ENCODE measurements around the gene SPR. TPM values are rescaled to one million over a fixed set of nuclear protein-coding genes. Genes with fewer than 3 reads are reported as not detected.

SPR gene
- polyA plus RNA-seq, 3 donors = 8.9 to 10.8 (median 10.1) TPM

- DNase-seq (ENCODE audit: extremely low read depth in 1 of 11, low read depth in 9 of 11, low spot score in 4 of 11) = no peak
Measured at GRCh38 chr2:72871880-72872279, 15.3 kb upstream of the SPR start.

GRCh38 chr2:72883356-72883962 is 3.7 kb upstream of the SPR start:
- peak in 8 of 11 donors; percentile 44 to 75 (median 59) for DNase-seq (ENCODE audit: extremely low read depth in 1 of 11, low read depth in 9 of 11, low spot score in 4 of 11)

GRCh38 chr2:72886505-72887031 is 640 bp upstream of the SPR start:
- no peak for DNase-seq (ENCODE audit: extremely low read depth in 1 of 11, low read depth in 9 of 11, low spot score in 4 of 11)

GRCh38 chr2:72887740-72888437 is 681 bp downstream of the SPR start:
- peak; percentile 52 to 89 (median 80) for DNase-seq (ENCODE audit: extremely low read depth in 1 of 11, low read depth in 9 of 11, low spot score in 4 of 11)

GRCh38 chr2:72888438-72889202 is 1.4 kb downstream of the SPR start:
- DNase-seq (ENCODE audit: extremely low read depth in 1 of 11, low read depth in 9 of 11, low spot score in 4 of 11) = no peak

- DNase-seq (ENCODE audit: extremely low read depth in 1 of 11, low read depth in 9 of 11, low spot score in 4 of 11) = no peak
Measured at GRCh38 chr2:72889991-72890390, 2.8 kb downstream of the SPR start.

GRCh38 chr2:72891091-72891818 is 4.0 kb downstream of the SPR start:
- no peak for DNase-seq (ENCODE audit: extremely low read depth in 1 of 11, low read depth in 9 of 11, low spot score in 4 of 11)

GRCh38 chr2:72892506-72893173 is 5.4 kb downstream of the SPR start:
- peak in 1 of 11 donors; percentile 51 for DNase-seq (ENCODE audit: extremely low read depth in 1 of 11, low read depth in 9 of 11, low spot score in 4 of 11)

GRCh38 chr2:72893594-72894319 is 6.5 kb downstream of the SPR start:
- peak in 2 of 11 donors; percentile 40 to 51 for DNase-seq (ENCODE audit: extremely low read depth in 1 of 11, low read depth in 9 of 11, low spot score in 4 of 11)

- no peak for DNase-seq (ENCODE audit: extremely low read depth in 1 of 11, low read depth in 9 of 11, low spot score in 4 of 11)
Measured at GRCh38 chr2:72894514-72894913, 7.3 kb downstream of the SPR start.

GRCh38 chr2:72895154-72895553 is 7.9 kb downstream of the SPR start:
- DNase-seq (ENCODE audit: extremely low read depth in 1 of 11, low read depth in 9 of 11, low spot score in 4 of 11) = no peak

GRCh38 chr2:72895759-72896281 is 8.6 kb downstream of the SPR start:
- no peak for DNase-seq (ENCODE audit: extremely low read depth in 1 of 11, low read depth in 9 of 11, low spot score in 4 of 11)

- DNase-seq (ENCODE audit: extremely low read depth in 1 of 11, low read depth in 9 of 11, low spot score in 4 of 11) = no peak
Measured at GRCh38 chr2:72896446-72896845, 9.2 kb downstream of the SPR start.

GRCh38 chr2:72897785-72898584 is 10.8 kb downstream of the SPR start:
- DNase-seq (ENCODE audit: extremely low read depth in 1 of 11, low read depth in 9 of 11, low spot score in 4 of 11) = no peak

GRCh38 chr2:72898585-72898906 is 11.3 kb downstream of the SPR start:
- no peak for DNase-seq (ENCODE audit: extremely low read depth in 1 of 11, low read depth in 9 of 11, low spot score in 4 of 11)

- DNase-seq (ENCODE audit: extremely low read depth in 1 of 11, low read depth in 9 of 11, low spot score in 4 of 11) = no peak
Measured at GRCh38 chr2:72900191-72900825, 13.1 kb downstream of the SPR start.

- no peak for DNase-seq (ENCODE audit: extremely low read depth in 1 of 11, low read depth in 9 of 11, low spot score in 4 of 11)
Measured at GRCh38 chr2:72901426-72901825, 14.2 kb downstream of the SPR start.
